Gastrocnemius medialis (tissue), 4 donors: Measurements from ENCODE around the gene TECPR2.

ENCODE experiments used
- POLR2A ChIP-seq, 2 donors: fragments of 450-650 bp; IDR thresholded peaks; one replicate each; pipeline ENCODE4 v1.6.1; 2017; ENCODE audit warnings: antibody characterized with exemption in 2 of 2, mild to moderate bottlenecking in 2 of 2, moderate library complexity in 2 of 2
- TF ChIP-seq, protein P1 (sequence below), 5 experiments: fragments of 450-650 bp in 3 of 5; fragments of 200-600 bp in 2 of 5; sonication (generic) in 2 of 5; IDR thresholded peaks in 4 of 5; conservative IDR thresholded peaks in 1 of 5; 1 replicate in 4 of 5; 2 replicates in 1 of 5; pipeline ENCODE4 v1.5.1; 2016 to 2019; ENCODE audit warnings: antibody characterized with exemption in 5 of 5, mild to moderate bottlenecking in 3 of 5, moderate library complexity in 3 of 5

DNA sequence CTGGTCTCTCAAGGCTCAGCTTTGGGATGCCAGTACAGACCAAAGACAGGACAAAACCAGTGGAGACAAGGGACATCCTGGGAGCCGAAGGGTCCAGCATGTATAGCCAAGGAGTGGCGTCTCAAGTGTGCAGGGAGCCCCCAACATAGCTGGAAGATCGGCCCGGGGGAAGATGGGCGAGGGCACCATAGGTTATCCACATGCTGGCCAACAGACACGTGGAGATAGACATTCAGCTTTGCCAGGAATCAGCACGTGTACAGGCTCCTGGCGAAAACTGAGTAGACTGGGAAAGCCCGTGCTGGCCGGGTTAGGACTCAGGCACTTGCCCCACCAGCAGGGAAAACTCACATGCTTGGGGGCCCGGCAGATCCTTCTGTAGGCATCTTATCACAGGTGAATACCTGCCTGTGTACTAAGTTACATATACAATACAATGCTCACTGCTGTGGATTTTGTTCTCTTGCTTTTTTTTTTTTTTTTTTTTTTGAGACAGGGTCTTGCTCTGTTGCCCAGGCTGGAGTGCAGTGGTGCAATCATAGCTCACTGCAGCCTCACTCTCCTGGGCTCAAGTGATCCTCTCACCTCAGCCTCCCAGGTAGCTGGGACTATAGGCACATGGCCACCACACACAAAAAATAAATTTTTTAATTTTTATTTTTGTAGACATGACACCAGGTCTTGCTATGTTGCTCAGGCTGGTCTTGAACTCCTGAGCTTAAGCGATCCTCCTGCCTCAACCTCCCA lies 152.4 kb downstream of the TECPR2 start:
- TF ChIP-seq, protein P1, sequence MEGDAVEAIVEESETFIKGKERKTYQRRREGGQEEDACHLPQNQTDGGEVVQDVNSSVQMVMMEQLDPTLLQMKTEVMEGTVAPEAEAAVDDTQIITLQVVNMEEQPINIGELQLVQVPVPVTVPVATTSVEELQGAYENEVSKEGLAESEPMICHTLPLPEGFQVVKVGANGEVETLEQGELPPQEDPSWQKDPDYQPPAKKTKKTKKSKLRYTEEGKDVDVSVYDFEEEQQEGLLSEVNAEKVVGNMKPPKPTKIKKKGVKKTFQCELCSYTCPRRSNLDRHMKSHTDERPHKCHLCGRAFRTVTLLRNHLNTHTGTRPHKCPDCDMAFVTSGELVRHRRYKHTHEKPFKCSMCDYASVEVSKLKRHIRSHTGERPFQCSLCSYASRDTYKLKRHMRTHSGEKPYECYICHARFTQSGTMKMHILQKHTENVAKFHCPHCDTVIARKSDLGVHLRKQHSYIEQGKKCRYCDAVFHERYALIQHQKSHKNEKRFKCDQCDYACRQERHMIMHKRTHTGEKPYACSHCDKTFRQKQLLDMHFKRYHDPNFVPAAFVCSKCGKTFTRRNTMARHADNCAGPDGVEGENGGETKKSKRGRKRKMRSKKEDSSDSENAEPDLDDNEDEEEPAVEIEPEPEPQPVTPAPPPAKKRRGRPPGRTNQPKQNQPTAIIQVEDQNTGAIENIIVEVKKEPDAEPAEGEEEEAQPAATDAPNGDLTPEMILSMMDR (IDR thresholded peaks at IDR 0.05 in 4 of 5, conservative IDR thresholded peaks at IDR 0.05 in 1 of 5), result no peak
- TF ChIP-seq POLR2A (IDR thresholded peaks at IDR 0.05), result no peak
